Tibial nerve (tissue), 4 donors: ENCODE data around the gene SHROOM3.

Experiments used
- CTCF ChIP-seq, 5 experiments: fragments of 200-600 bp in 3 of 5; fragments of 450-650 bp in 2 of 5; sonication (generic) in 3 of 5; IDR thresholded peaks; one replicate each; pipeline ENCODE4 v1.5.1; 2016 to 2019; ENCODE audit warnings: antibody characterized with exemption in 5 of 5, mild to moderate bottlenecking in 3 of 5, moderate library complexity in 2 of 5
- EP300 ChIP-seq, 2 donors: sonication (generic); formaldehyde crosslinking; IDR thresholded peaks; one replicate each; pipeline ENCODE4 v1.6.1; 2017; ENCODE audit warnings: antibody characterized with exemption in 2 of 2, mild to moderate bottlenecking in 1 of 2
- POLR2A ChIP-seq, 2 donors: fragments of 450-650 bp; IDR thresholded peaks; one replicate each; pipeline ENCODE4 v1.6.1; 2017; ENCODE audit warnings: antibody characterized with exemption in 2 of 2, mild to moderate bottlenecking in 2 of 2, moderate library complexity in 2 of 2

- TF ChIP-seq EP300 (IDR thresholded peaks at IDR 0.05) (no peak), CTCF (IDR thresholded peaks at IDR 0.05) (no peak), POLR2A (IDR thresholded peaks at IDR 0.05) (no peak)
Measured at GRCh38 chr4:76694056-76694455, 259.0 kb downstream of the SHROOM3 start.
